ENCODE data around the gene ZNHIT2.

DNA sequence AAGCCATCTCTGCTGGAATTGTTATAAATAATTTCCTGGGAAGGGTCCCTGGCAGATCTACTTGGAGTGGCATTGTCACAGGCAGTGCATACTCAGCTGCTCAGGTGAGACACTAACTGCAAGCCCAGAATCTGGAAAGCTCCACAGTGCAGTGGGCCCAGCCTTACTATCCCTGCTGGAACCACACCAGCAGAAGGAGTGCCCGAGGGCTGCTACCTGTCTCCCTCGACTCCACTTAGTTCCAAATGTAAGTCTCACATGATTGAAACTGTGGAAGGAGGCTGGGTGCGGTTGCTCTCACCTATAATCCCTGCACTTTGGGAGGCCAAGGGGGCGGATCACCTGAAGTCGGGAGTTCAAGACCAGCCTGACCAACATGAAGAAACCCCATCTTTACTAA is 31.2 kb upstream of the ZNHIT2 start:
- TF ChIP-seq, protein P1, sequence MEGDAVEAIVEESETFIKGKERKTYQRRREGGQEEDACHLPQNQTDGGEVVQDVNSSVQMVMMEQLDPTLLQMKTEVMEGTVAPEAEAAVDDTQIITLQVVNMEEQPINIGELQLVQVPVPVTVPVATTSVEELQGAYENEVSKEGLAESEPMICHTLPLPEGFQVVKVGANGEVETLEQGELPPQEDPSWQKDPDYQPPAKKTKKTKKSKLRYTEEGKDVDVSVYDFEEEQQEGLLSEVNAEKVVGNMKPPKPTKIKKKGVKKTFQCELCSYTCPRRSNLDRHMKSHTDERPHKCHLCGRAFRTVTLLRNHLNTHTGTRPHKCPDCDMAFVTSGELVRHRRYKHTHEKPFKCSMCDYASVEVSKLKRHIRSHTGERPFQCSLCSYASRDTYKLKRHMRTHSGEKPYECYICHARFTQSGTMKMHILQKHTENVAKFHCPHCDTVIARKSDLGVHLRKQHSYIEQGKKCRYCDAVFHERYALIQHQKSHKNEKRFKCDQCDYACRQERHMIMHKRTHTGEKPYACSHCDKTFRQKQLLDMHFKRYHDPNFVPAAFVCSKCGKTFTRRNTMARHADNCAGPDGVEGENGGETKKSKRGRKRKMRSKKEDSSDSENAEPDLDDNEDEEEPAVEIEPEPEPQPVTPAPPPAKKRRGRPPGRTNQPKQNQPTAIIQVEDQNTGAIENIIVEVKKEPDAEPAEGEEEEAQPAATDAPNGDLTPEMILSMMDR (conservative IDR thresholded peaks at IDR 0.05; ENCODE audit: low read depth, low read length) = no peak
- TF ChIP-seq EZH2 (IDR thresholded peaks at IDR 0.05; ENCODE audit: borderline replicate concordance, low read depth, low read length, poor library complexity, severe bottlenecking) = no peak

All from A673 (cell line).